SIG-M5 treated with dmso at 0.1 percent for 504 hours (cell line): ENCODE measurements around the gene NCOA6.
"Not testable (repeated sequence)": the region's sequence is repeated elsewhere in the genome, so short reads cannot be mapped to it uniquely, and the experiment has no call there.

Experiments used
- DNase-seq: peaks from one replicate; lab custom pipeline; 2025; ENCODE audit not compliant: unreplicated experiment; lab: John Stamatoyannopoulos, UW

The NCOA6 gene

DNA sequence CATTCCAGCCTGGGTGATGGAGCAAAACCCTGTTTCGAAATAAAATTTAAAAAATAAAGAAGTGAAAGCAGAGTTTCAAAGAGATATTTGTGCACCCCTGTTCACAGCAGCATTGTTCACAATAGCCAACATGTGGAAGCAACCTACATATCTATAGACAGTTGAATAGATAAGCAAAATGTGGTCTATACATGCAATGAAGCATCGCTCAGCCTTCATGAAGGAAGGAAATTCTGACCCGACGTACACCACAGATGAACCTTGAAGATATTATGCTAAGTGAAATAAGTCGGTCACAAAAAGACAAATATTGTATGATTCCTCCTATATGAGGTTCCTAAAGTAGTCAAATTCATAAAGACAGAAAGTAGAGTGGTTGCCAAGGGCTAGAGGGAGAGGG is 6.5 kb upstream of the NCOA6 start:
- DNase-seq: peak; percentile 59

DNA sequence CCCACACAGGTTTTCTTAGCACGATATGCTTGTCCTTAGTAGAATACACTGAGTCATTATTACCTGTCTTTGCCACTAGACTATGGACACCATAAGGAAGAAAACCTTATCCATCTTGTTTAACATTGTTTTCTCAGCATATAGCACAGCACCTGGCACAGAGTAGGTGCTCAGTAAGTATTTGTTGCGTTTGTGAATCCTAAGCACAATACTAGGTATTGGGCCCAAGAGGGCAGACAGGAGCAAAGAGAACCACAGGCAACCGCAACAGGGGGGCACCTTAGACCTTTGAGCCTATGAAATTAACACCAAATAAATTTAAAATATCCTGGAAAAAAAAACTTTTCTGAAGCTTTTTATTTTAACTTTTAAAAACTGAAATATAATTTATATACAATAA is 3.7 kb upstream of the NCOA6 start:
- DNase-seq: no peak

DNA sequence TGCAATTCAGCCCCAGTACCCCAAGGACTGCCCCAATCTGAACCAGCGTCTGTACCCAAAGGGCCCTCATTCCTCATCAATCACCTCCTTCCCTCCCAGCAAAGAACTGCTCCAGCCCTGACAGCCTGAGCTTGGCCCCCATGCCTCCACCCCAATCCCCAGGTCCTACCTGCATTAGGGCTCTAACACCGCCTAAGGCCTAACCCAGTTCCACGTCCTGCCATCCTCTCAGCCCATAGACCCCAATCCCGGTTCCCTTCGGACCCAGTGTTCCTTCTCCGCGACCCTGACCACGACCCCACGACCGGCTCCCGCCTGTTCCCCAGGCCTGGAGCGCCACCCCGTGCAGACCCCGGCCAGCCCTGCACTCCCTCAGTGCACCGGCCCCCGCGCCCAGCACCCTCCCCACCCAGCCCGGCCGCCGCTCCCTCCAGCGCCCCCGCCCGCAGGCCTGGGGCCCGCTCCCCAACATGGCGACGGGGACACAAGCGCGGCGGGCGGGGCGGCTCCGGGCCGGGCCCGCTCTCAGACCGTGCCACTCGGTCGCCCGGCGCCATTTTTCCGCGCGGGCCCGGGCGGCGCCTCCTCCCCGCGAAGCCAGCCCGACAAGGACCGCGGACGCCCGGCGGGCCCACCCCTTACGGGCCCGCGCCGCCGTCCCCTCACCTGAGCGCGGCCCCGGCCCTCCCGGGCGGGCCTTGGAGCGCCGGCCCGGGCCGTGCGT is 483 bp downstream of the NCOA6 start:
- peak; percentile 62 for DNase-seq

DNA sequence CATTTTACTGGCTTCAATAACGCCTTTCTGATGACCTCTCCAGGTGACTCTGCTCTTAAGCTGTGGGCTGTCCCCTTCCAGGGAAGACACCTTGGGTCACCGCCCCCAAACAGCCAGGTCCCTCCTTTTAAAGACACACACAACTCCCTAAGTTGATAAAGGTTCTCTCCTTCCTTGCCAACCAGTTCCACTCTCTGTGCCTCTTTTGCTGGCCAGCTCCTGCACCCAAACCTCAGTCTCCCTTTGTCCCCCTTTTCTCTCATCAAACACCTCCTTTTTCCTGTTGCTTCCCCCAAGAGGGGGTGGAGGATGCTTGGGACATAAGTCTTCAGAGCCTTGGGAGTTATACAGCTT is 1.0 kb downstream of the NCOA6 start:
- DNase-seq: peak; percentile 71

DNA sequence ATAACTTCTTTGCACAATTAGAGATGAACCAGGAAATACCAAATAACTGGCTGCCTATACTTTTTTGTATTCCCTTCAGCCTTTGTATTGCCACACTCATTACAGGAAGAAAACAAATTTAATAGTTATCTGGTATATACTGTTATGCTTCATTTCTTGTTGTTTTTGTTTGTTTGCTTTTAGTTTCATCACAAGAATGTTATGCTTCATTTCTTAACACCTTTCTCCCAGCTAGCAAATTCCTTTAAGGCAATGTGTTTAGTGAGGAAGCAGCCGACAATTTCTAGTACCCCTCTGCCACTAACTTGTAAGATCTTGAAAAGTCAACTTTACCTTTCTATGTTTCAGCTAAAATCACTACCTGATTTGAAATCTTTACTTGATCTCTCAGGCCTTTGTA is 1.4 kb downstream of the NCOA6 start:
- no peak for DNase-seq

DNA sequence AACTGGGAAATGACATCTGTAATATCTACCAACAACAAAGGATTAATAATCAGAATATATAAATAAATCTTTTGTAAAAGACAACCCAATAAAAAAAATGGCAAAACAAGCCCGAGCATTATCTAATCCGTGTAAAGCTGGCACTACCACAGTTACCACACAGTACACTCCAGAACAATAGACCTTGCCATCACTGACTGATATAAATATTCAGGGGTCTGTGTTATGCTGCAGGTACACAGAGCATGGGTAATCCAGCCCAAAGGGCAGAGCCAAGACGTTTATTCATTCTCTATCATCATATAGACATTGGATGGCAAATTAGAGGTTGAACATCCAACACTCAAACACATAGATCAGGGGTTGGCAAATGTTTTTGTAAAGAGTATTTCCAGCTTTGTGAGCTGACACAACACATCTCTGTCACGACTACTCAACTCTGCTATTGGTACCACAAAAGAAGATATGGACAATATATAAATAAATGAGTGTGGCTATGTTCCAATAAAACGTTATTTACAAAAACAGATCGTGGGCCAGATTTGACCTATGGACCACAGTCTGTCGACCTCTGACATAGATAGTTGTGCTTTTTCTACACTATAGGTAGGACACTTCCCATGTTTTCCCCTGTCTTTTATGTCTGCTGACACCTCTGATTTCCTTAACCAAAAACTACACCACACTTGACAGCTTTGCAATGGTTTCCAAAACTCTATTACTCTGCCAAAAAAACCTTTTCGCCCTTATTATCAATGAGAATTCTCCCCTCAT is 4.5 kb downstream of the NCOA6 start:
- DNase-seq: no peak

DNA sequence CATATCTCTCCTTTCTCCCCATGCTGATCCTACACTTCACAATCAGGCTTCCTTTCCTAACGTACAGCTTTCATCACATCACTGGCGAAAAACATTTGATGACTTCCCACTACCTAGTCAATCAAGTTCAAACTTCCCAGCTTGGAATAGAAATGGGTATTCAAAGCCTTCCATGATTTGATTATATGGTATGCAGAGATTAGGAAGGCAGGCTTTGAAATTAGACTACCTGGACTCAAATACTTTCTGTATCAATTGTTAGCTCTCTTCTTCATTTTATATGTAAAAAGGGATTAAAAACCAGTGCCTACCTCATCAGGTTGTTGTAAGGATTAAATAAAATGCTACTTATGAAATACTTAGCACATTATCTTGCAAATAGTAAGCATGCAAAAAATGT is 7.7 kb downstream of the NCOA6 start:
- no peak for DNase-seq

DNA sequence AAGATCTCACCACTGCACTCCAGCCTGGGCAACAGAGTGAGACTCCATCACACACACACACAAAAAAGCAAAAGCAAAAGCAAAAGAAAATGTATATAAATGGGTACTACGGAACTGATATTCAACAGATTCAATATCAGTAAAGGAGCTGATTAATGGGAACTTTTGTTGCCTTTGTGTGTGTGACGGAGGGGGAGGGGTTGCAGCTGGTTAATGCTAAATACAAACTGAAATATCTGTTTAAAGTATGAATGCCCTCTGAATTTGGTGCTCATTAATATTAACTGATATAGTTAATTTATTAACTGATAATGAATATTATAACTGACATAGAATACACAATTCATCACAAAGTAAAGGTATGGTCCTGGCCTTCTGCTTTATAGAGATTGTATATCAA is 8.4 kb downstream of the NCOA6 start:
- DNase-seq: no peak

DNA sequence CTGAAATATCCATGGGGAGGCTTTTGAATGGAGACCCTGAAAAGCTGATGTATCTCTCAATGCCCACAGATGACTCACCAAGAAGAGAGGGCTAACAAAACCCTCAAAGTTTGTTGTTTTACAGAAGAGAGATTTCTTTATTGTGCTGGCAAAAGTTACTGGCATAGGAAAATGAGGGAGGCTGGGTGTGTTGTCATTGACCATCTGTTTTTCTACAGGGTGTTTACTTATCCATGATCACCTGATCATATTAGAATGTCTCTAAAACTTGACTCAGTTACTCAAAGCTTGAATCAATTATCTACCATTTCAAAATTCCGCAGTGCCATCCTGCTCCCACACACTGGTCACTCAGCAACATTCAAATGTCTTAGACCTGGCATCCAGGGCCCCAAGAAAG is 9.8 kb downstream of the NCOA6 start:
- DNase-seq: no peak

DNA sequence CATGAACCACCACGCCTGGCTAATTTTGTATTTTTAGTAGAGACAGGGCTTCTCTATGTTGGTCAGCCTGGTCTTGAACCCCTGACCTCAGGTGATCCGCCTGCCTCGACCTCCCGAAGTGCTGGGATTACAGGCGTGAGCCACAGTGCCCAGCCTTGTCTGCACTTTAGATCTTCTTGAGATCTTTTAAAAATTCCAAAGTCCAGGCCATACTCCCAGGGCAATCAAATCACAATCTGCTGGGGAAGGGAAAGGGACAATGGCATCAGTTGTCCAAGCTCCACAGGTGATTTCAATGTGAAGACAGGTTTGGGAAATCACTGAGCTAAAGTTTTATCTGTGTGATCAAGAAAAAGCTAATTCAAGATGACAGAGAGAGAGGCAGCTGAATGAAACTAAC is 16.9 kb downstream of the NCOA6 start:
- no peak for DNase-seq

DNA sequence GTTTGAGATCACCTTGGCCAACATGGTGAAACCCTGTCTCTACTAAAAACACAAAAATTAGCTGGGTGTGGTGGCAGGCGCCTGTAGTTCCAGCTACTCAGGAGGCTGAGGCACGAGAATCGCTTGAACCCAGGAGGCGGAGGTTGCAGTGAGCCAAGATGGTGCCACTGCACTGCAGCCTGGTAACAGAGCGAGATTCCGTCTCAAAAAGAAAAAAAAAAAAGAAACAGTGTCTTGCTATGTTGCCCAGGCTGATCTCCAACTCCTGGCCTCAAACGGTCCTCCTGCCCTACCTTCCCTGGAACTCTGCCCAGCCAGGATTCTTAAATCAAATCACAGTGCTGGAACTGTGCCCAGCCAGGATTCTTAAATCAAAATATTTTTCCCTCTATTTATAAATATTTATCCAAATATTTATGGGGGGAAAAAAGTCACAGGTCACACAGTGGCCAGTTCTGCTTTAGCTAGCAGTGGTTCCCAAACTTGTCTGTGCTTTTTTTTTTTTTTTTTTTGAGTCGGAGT is 17.4 kb downstream of the NCOA6 start:
- not testable (repeated sequence) for DNase-seq

DNA sequence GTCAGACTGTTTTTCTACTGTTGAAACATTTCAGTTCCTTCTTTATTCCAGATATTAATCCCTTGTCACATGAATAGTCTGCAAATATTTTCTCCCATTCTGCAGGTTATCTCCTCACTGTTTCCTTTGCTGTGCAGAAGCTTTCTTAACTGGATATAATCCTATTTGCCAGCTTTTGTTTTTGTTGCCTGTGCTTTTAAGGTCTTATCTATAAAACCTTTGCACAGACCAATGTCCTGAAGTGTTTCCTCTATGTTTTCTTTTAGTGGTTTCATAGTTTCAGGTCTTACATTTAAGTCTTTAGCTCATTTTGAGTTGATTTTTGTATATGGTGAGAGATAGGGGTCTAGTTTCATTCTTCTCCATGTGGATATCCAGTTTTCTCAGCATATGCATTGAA is 19.2 kb downstream of the NCOA6 start:
- DNase-seq: no peak

DNA sequence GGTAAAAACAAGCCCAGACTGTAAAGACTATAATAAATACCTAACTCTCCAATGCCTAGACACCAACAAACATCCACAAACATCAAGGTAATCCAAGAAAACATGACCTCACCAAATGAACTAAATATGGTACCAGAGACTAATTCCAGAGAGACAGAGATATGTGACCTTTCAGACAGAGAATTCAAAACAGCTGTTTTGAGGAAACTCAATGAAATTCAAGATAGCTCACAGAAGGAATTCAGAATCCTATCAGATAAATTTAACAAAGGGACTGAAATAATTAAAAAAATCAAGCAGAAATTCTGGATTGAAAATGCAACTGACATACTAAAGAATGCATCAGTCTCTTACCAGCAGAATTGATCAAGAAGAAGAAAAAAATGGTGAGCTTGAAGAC is 26.6 kb downstream of the NCOA6 start:
- no peak for DNase-seq

DNA sequence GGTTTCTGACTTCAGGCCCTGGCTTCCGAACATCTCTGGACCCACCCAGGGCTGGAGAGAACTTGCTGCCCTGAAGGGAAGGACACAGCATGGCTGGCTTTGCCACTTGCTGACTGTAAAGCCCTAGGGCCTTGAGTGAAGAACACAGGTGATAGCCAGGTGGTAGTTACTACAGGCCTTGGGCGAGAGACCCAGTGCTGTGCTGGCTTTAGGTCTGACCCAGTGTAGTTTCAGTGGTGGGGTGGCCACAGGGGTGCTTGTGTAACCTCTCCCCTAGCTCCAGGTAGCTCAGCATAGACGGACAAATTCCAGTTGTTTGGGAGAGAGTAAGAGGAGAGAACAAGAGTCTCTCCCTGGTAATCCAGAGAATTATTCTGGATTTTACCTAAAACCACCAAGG is 27.1 kb downstream of the NCOA6 start:
- DNase-seq: no peak

DNA sequence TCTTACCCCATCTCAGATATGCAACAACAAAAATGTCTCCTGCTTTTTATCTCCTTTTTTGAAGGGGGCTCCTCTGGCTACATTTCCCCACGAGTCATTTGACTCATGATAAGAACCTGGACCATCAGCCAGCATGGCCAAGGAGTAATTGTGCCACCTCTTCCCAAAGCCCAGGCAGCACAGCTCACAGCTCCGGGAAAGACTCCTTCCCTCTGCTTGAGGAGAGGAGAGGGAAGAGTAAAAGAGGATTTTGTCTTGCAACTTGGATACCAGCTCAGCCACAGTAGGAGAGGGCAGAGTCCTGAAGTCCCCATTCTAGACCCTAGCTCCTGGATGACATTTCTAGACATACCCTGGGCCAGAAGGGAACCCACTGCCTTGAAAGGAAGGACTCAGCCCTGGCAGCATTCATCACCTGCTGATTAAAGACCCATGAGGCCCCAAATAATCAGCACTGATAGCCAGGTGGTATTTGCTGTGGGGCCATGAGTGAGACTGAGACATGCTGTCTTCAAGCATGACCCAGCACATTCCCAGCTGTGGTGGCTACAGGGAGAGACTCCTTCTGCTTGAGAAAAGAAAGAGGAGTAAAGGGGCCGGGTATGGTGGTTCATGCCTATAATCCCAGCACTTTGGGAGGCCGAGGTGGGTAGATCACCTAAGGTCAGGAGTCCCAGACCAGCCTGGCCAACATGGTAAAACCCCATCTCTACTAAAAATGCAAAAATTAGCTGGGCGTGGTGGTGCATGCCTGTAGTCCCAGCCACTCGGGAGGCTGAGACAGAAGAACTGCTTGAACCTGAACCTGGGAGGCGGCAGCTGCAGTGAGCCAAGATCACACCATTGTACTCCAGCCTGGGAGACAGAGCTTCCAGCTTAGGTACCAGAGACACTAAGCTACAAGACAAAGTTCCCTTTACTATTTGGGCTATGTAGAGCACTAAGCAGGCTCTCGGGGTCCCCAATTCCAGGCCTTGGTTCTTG is 28.1 kb downstream of the NCOA6 start:
- DNase-seq: no peak

DNA sequence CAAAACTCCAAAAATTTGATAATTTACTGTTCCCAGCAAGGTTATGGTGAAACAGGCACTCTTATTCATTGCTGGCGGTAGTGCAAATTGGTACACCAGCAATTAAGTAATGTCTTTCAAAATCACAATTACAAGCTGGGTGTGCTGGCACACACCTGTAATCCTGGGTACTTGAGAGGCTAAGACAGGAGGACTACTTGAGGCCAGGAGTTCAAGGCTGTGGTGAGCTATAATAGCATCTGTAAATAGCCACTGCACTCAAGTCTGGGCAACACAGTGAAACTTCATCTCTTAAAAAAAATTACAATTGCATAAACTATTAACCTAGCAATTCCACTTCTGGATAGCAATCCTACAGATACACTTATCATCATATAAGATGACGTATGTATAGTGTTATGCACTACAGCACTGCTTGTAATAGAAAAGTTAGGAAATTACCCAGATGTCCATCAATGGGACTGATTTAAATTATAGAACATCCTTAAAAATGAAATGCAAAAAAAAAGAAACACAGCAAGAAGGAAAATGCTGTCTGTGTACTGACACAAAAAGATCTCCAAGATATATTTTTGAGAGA is 31.4 kb downstream of the NCOA6 start:
- no peak for DNase-seq

DNA sequence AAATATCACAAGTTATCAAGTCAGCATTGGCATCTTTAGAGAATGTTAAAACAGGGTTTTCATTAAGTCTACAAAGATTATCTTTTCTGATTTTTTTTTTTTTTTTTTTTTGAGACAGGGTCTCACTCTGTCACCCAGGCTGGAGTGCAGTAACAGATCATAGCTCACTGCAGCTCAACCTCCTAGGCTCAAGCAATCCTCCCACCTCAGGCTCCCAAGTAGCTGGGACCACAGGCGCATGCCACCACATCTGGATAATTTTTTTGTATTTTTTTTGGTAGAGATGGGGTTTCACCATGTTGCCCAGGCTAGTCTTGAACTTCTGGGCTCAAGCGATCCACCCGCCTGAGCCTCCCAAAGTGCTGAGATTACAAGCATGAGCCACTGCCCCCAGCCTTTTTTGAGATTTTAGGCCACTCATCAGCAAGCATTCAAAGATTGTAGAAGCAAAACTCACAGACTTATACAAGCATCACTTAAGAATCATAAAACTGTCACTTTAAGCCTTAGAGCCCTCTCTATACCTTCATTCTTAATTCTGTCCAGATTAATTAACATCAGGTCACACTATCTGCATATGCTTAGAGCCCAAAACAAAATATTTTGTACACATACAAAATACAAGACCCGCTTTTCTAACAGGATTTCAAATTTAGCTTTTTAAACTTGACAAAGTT is 32.6 kb downstream of the NCOA6 start:
- DNase-seq: no peak

DNA sequence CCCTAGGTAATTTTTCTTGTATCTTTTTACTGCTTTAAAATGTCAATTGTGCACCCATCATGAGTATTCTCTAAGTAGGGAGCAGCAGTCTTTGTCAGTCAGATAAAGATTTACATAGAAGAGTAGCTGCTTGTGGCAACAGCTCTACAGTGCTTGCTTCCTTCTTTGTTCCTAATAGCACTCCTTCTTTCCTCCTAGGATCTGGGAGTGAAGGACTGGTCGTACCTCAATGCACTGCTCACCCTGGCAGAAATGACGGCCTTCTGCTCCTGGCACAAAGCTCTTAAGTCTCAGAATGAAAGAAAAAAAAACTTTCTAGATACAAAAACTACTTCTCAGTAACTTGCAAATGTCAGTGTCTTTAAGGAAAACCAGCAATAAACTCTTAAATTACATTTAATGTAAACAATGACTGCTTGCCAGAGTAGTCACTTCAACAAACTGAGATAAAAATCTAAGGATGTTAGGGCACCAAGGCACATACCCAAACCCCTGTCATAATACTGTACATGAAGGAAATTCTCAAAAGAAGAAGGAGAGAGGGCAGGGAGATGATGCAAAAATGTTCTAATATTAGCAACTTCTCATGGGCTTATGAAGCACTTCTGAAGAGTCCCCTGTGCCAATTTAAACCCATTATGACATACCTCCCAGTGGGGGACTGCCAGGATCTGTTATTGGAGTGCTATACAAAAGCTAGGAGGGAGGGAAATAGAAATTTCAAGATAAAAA is 34.0 kb downstream of the NCOA6 start:
- peak; percentile 86 for DNase-seq

DNA sequence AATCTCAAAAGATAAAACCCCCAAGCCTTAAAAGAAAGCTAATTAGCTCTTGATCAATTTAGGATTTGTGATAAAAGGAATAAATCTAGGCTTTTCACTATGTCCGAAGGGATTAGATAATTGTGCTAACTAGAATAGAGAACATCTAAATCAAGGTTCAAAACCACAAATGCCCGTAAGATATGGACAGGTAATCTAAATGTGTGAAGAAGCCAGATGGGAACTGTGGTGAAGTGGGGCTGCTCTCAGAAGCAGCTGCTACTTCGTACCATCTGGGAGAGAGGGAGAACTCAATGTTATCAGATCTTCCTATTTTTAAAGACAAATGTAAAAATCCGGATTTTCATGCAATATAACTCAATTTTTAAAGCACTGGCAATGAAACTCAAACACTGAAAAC is 44.2 kb downstream of the NCOA6 start:
- DNase-seq: no peak

DNA sequence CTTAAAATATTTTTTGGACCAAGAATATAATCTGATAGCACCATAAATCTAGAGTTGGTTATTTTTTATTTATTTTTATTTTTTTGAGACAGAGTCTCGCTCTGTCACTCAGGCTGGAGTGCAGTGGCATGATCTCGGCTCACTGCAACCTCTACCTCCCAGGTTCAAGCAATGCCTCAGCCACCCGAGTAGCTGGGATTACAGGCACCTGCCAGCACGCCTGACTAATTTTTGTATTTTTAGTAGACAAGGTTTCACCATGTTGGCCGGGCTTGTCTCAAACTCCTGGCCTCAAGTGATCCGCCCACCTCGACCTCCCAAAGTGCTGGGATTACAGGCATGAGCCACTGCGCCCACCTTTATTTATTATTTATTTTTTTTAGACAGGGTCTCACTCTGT is 45.2 kb downstream of the NCOA6 start:
- DNase-seq: not testable (repeated sequence)
